ENCODE data around the gene TNN. TPM values are rescaled to one million over a fixed set of nuclear protein-coding genes. Genes with fewer than 3 reads are reported as not detected.
"Not testable (repeated sequence)": the region's sequence is repeated elsewhere in the genome, so short reads cannot be mapped to it uniquely, and the experiment has no call there.

Gene TNN
- total RNA-seq, 2 donors from 2014 or later = 0.05 to 0.97 TPM

DNA sequence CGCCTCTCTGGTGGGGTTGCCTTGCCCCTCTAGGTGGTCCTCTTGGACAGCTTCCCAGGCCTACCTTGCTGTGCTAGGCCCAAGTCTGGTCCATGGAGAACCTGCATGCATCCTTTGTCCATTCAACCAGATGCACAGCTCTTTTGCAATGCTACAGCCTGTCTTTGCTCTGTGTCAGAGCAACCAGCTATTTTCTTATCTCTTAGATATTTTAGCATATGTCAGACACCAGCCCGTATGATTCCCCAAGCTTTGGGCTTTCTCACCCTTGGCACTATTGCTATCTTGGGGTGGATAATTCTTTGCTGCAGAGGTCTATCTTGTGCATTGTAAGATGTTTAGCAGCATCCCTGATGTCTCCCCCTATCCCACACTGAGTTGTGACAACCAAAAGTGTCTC, 32.3 kb downstream of the TNN start:
- Histone ChIP-seq H3K36me3 (no peaks in the 10 kb centered on the region), H3K27me3 (replicated peaks; ENCODE audit: insufficient read depth) (no peaks in the 10 kb centered on the region), H3K4me1 (replicated peaks) (no peaks in the 10 kb centered on the region), H3K4me3 (no peak overlapping the region), H3K9me3 (no peaks in the 10 kb centered on the region), H3K27ac (no peak overlapping the region)
- TF ChIP-seq, protein P1, sequence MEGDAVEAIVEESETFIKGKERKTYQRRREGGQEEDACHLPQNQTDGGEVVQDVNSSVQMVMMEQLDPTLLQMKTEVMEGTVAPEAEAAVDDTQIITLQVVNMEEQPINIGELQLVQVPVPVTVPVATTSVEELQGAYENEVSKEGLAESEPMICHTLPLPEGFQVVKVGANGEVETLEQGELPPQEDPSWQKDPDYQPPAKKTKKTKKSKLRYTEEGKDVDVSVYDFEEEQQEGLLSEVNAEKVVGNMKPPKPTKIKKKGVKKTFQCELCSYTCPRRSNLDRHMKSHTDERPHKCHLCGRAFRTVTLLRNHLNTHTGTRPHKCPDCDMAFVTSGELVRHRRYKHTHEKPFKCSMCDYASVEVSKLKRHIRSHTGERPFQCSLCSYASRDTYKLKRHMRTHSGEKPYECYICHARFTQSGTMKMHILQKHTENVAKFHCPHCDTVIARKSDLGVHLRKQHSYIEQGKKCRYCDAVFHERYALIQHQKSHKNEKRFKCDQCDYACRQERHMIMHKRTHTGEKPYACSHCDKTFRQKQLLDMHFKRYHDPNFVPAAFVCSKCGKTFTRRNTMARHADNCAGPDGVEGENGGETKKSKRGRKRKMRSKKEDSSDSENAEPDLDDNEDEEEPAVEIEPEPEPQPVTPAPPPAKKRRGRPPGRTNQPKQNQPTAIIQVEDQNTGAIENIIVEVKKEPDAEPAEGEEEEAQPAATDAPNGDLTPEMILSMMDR (IDR thresholded peaks at IDR 0.05) = no peak
- TF ChIP-seq POLR2A (IDR thresholded peaks at IDR 0.05) (no peak), POLR2AphosphoS5 (IDR thresholded peaks at IDR 0.05) (no peak)
- DNase-seq (ENCODE audit: low spot score) = no peak
- intact Hi-C loops (cut with DNase I) = no loop called here
- 86% methylated on average over 2 of the region's 2 CpGs for WGBS

DNA sequence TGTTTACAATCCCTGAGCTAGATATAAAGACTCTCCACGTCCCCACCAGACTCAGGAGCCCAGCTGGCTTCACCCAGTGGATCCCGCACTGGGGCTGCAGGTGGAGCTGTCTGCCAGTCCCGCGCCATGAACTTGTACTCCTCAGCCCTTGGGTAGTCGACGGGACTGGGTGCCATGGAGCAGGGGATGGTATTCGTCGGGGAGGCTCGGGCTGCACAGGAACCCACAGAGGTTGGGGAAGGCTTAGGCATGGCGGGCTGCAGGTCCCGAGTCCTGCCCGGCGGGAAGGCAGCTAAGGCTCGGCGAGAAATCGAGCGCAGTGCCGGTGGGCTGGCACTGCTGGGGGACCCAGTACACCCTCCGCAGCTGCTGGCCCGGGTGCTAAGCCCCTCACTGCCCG, 34.5 kb downstream of the TNN start:
- H3K4me3 ChIP-seq; DNase-seq (ENCODE audit: low spot score); H3K27me3 ChIP-seq (replicated peaks; ENCODE audit: insufficient read depth); H3K36me3 ChIP-seq; intact Hi-C loops (cut with DNase I); H3K4me1 ChIP-seq (replicated peaks); H3K9me3 ChIP-seq; H3K27ac ChIP-seq: not testable (repeated sequence)
- WGBS = 95% methylated on average over 17 of the region's 21 CpGs

DNA sequence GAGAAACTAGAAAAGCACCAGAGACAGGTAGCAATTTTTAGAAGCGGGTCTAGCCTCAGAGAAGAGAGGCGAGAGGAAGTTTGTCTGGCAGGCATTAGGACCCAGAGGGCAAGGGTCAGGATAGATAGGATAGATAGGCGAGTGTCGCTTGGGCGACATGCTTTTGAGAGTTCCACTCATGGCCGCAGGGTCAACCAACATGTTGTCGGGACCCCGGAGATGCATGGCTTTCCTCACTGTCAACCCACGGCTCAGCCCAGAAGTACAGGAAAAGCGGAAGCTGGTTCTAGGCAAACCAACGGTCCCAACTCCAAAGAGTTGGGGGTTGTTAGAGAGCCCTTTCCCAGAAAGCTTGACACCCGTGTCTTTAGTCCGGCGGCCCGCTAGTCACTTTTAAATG, 38.9 kb downstream of the TNN start:
- H3K9me3 ChIP-seq; H3K27me3 ChIP-seq (replicated peaks; ENCODE audit: insufficient read depth); H3K4me1 ChIP-seq (replicated peaks); intact Hi-C loops (cut with DNase I); DNase-seq (ENCODE audit: low spot score); H3K4me3 ChIP-seq; H3K36me3 ChIP-seq; H3K27ac ChIP-seq: not testable (repeated sequence)
- WGBS = 89% methylated on average over 15 of the region's 15 CpGs

DNA sequence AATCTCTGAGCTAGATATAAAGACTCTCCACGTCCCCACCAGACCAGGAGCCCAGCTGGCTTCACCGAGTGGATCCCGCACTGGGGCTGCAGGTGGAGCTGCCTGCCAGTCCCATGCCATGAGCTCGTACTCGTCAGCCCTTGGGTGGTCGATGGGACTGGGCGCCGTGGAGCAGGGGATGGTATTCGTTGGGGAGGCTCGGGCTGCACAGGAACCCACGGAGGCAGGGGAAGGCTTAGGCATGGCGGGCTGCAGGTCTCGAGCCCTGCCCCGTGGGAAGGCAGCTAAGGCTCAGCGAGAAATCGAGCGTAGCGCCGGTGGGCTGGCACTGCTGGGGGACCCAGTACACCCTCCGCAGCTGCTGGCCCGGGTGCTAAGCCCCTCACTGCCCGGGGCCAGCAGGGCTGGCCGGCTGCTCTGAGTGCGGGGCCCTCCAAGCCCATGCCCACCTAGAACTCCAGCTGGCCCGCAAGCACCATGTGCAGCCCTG, 40.7 kb downstream of the TNN start:
- H3K27me3 ChIP-seq (replicated peaks; ENCODE audit: insufficient read depth); H3K9me3 ChIP-seq; intact Hi-C loops (cut with DNase I); H3K36me3 ChIP-seq; DNase-seq (ENCODE audit: low spot score); H3K27ac ChIP-seq; H3K4me3 ChIP-seq; H3K4me1 ChIP-seq (replicated peaks): not testable (repeated sequence)
- WGBS = 96% methylated on average over 18 of the region's 25 CpGs

DNA sequence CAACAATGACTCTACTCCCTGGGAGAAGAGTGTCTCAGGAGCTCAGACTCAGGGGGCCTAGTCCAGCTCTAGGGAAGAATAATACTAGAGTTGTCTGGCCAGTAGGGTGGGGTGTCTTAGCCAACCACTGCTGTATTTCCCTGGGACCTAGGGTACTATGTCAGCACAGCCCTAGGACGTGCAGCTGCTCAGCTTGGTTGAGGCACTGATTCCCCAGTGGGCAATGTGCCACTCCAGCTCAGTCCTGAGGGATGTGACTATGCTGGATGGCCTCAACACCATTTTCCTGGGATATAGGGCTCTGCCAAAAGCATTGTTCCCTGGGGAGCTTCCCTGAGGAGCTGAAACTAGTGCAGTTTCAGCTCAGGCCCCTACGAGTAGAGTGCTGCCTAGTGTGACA, 47.4 kb downstream of the TNN start:
- intact Hi-C loops (cut with DNase I) = no loop called here
- Histone ChIP-seq H3K27ac (no peak overlapping the region), H3K36me3 (no peaks in the 10 kb centered on the region), H3K9me3 (no peaks in the 10 kb centered on the region), H3K27me3 (replicated peaks; ENCODE audit: insufficient read depth) (no peaks in the 10 kb centered on the region), H3K4me3 (no peak overlapping the region), H3K4me1 (replicated peaks) (no peaks in the 10 kb centered on the region)
- no peak for TF ChIP-seq POLR2AphosphoS5 (IDR thresholded peaks at IDR 0.05)
- TF ChIP-seq POLR2A (IDR thresholded peaks at IDR 0.05) = no peak
- TF ChIP-seq, protein P1 (IDR thresholded peaks at IDR 0.05) = no peak
- 50% methylated on average over 2 of the region's 2 CpGs for WGBS
- no peak for DNase-seq (ENCODE audit: low spot score)

DNA sequence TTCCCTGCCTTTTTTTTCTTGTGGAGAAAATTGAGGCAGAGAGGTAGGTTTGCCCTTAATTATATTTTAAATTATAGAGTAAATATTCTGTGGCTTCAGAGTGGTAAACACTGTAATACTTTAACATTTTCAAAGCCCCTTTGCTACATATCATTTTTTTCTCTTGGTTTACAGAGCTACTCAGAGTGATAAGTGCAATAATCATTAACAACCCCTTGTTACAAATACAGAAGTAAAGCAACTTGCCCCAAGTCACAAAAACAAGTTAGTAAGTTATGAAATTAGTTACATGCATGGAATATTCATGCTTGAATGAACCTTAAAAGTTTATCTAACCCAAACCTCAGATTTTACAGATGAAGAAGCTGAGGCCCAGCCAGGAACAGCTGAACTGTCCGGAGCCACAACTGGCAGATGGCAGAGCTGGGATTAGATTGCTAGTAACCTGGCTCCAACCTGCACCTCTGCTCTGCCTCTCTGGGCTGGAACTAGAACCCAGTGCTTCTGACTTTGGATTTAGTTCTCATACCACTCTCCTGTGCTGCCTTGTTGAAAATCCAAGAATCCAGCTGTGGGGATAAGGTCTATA, 48.7 kb downstream of the TNN start:
- no peak overlapping the region for H3K4me3 ChIP-seq
- no peaks in the 10 kb centered on the region for H3K9me3 ChIP-seq
- DNase-seq (ENCODE audit: low spot score) = no peak
- H3K27me3 ChIP-seq (replicated peaks; ENCODE audit: insufficient read depth) = no peaks in the 10 kb centered on the region
- TF ChIP-seq, protein P1 (IDR thresholded peaks at IDR 0.05) = no peak
- no peak for TF ChIP-seq POLR2A (IDR thresholded peaks at IDR 0.05)
- no peak for TF ChIP-seq POLR2AphosphoS5 (IDR thresholded peaks at IDR 0.05)
- H3K4me1 ChIP-seq (replicated peaks) = no peaks in the 10 kb centered on the region
- intact Hi-C loops (cut with DNase I) = no loop called here
- 89% methylated on average over 1 of the region's 1 CpG for WGBS
- no peaks in the 10 kb centered on the region for H3K36me3 ChIP-seq
- H3K27ac ChIP-seq = no peak overlapping the region
